ENCODE measurements around the gene PADI6. TPM values are rescaled to one million over a fixed set of nuclear protein-coding genes. Genes with fewer than 3 reads are reported as not detected.
A peak's percentile ranks its signal among the peaks of the same experiment; 100 is the strongest.

PADI6 gene
- total and polyA plus RNA-seq, 9 of the 15 experiments (the other 6 are each of a cell fraction or from before 2014, with no cell fraction given): not detected

GRCh38 chr1:17437580-17438317 lies 65.8 kb downstream of the PADI6 start (continued):
- TF ChIP-seq, protein P1, sequence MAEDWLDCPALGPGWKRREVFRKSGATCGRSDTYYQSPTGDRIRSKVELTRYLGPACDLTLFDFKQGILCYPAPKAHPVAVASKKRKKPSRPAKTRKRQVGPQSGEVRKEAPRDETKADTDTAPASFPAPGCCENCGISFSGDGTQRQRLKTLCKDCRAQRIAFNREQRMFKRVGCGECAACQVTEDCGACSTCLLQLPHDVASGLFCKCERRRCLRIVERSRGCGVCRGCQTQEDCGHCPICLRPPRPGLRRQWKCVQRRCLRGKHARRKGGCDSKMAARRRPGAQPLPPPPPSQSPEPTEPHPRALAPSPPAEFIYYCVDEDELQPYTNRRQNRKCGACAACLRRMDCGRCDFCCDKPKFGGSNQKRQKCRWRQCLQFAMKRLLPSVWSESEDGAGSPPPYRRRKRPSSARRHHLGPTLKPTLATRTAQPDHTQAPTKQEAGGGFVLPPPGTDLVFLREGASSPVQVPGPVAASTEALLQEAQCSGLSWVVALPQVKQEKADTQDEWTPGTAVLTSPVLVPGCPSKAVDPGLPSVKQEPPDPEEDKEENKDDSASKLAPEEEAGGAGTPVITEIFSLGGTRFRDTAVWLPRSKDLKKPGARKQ (CRISPR knock-in tag; IDR thresholded peaks at IDR 0.05): no peak
- TF ChIP-seq NELFE (IDR thresholded peaks at IDR 0.05; ENCODE audit: insufficient read depth, insufficient read length) (no peak), SREBF2 (CRISPR knock-in tag; IDR thresholded peaks at IDR 0.05) (no peak), SMAD2 (IDR thresholded peaks at IDR 0.05; ENCODE audit: low read depth, low read length) (no peak), ATF3 (IDR thresholded peaks at IDR 0.05) (no peak), ATF3 (CRISPR knock-in tag; conservative IDR thresholded peaks at IDR 0.05) (no peak), SRSF3 (IDR thresholded peaks at IDR 0.05; ENCODE audit: insufficient read depth, low read length) (no peak), PHF8 (IDR thresholded peaks at IDR 0.05; ENCODE audit: borderline replicate concordance, low read length) (peak; percentile 67; the same call in 1 of the 2 replicates), ZBTB9 (CRISPR knock-in tag; IDR thresholded peaks at IDR 0.05) (peak; percentile 28; the same call in 1 of the 2 replicates), POLR2H (tag; IDR thresholded peaks at IDR 0.05; ENCODE audit: low read depth) (peak; percentile 59; the same call in 1 of the 2 replicates), FOXP1 (CRISPR knock-in tag; IDR thresholded peaks at IDR 0.05) (no peak), CREB3L1 (IDR thresholded peaks at IDR 0.05; ENCODE audit: borderline replicate concordance, low read depth) (no peak)
- TF ChIP-seq, protein P2, sequence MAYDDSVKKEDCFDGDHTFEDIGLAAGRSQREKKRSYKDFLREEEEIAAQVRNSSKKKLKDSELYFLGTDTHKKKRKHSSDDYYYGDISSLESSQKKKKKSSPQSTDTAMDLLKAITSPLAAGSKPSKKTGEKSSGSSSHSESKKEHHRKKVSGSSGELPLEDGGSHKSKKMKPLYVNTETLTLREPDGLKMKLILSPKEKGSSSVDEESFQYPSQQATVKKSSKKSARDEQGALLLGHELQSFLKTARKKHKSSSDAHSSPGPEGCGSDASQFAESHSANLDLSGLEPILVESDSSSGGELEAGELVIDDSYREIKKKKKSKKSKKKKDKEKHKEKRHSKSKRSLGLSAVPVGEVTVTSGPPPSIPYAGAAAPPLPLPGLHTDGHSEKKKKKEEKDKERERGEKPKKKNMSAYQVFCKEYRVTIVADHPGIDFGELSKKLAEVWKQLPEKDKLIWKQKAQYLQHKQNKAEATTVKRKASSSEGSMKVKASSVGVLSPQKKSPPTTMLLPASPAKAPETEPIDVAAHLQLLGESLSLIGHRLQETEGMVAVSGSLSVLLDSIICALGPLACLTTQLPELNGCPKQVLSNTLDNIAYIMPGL (CRISPR knock-in tag; IDR thresholded peaks at IDR 0.05): 0 out of 2 replicates have a peak, but pooled peaks have one; percentile 10
- TF ChIP-seq, protein P3, sequence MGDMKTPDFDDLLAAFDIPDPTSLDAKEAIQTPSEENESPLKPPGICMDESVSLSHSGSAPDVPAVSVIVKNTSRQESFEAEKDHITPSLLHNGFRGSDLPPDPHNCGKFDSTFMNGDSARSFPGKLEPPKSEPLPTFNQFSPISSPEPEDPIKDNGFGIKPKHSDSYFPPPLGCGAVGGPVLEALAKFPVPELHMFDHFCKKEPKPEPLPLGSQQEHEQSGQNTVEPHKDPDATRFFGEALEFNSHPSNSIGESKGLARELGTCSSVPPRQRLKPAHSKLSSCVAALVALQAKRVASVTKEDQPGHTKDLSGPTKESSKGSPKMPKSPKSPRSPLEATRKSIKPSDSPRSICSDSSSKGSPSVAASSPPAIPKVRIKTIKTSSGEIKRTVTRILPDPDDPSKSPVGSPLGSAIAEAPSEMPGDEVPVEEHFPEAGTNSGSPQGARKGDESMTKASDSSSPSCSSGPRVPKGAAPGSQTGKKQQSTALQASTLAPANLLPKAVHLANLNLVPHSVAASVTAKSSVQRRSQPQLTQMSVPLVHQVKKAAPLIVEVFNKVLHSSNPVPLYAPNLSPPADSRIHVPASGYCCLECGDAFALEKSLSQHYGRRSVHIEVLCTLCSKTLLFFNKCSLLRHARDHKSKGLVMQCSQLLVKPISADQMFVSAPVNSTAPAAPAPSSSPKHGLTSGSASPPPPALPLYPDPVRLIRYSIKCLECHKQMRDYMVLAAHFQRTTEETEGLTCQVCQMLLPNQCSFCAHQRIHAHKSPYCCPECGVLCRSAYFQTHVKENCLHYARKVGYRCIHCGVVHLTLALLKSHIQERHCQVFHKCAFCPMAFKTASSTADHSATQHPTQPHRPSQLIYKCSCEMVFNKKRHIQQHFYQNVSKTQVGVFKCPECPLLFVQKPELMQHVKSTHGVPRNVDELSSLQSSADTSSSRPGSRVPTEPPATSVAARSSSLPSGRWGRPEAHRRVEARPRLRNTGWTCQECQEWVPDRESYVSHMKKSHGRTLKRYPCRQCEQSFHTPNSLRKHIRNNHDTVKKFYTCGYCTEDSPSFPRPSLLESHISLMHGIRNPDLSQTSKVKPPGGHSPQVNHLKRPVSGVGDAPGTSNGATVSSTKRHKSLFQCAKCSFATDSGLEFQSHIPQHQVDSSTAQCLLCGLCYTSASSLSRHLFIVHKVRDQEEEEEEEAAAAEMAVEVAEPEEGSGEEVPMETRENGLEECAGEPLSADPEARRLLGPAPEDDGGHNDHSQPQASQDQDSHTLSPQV (IDR thresholded peaks at IDR 0.05): peak; percentile 59; the same call in 1 of the 2 replicates
